HG03354 (cell line): ENCODE data around the gene AKAP1.

Source experiments
- ATAC-seq: cut with Tn5 transposase; IDR thresholded peaks from one replicate; pipeline ENCODE4 v1.9.1; 2021; ENCODE audit warnings: mild to moderate bottlenecking; ENCODE audit not compliant: unreplicated experiment, poor library complexity, severe bottlenecking

The AKAP1 gene

GRCh38 chr17:57071991-57072944, 12.8 kb upstream of the AKAP1 start:
- no peak for ATAC-seq

GRCh38 chr17:57073626-57074025, 11.4 kb upstream of the AKAP1 start:
- no peak for ATAC-seq

GRCh38 chr17:57075193-57075592, 9.9 kb upstream of the AKAP1 start:
- ATAC-seq: no peak

- ATAC-seq: no peak
Observed at GRCh38 chr17:57075785-57076184, 9.3 kb upstream of the AKAP1 start.

GRCh38 chr17:57077000-57077399, 8.0 kb upstream of the AKAP1 start:
- ATAC-seq: no peak

GRCh38 chr17:57078274-57078673, 6.8 kb upstream of the AKAP1 start:
- ATAC-seq: no peak

GRCh38 chr17:57080718-57081117, 4.3 kb upstream of the AKAP1 start:
- ATAC-seq: no peak

GRCh38 chr17:57082441-57082840, 2.6 kb upstream of the AKAP1 start:
- no peak for ATAC-seq

GRCh38 chr17:57084361-57084801, 665 bp upstream of the AKAP1 start:
- peak; percentile 32 for ATAC-seq

- peak; percentile 36 for ATAC-seq
Observed at GRCh38 chr17:57085448-57086068, 512 bp downstream of the AKAP1 start.

- ATAC-seq: no peak
Observed at GRCh38 chr17:57086069-57086930, 1.3 kb downstream of the AKAP1 start.

- no peak for ATAC-seq
Observed at GRCh38 chr17:57088298-57088697, 3.3 kb downstream of the AKAP1 start.

GRCh38 chr17:57089391-57089790, 4.3 kb downstream of the AKAP1 start:
- no peak for ATAC-seq

GRCh38 chr17:57090560-57091185, 5.6 kb downstream of the AKAP1 start:
- no peak for ATAC-seq

- no peak for ATAC-seq
Observed at GRCh38 chr17:57091186-57091618, 6.2 kb downstream of the AKAP1 start.

GRCh38 chr17:57092171-57092570, 7.1 kb downstream of the AKAP1 start:
- ATAC-seq: no peak

- no peak for ATAC-seq
Observed at GRCh38 chr17:57092779-57093178, 7.7 kb downstream of the AKAP1 start.

GRCh38 chr17:57096472-57097202, 11.6 kb downstream of the AKAP1 start:
- no peak for ATAC-seq

- no peak for ATAC-seq
Observed at GRCh38 chr17:57097832-57098421, 12.9 kb downstream of the AKAP1 start.
